Heart left ventricle (tissue), 16 donors: ENCODE measurements around the gene ASXL1. TPM values are rescaled to one million over a fixed set of nuclear protein-coding genes. Genes with fewer than 3 reads are reported as not detected.

Source experiments
- ATAC-seq, 4 donors: fragments of 200-7000 bp; cut with Tn5 transposase; one replicate each; pipeline ENCODE4 v1.9.1; 2020 to 2022; ENCODE audit warnings: moderate library complexity in 4 of 4, mild to moderate bottlenecking in 3 of 4, moderate number of reproducible peaks in 1 of 4
- DNase-seq, 5 donors: peaks; one replicate each; pipeline ENCODE4 v3.0.0-alpha.2; 2020
- H3K27ac ChIP-seq, 12 donors: fragments of 200-600 bp; sonication (generic) in 4 of 12; one replicate each; pipeline versions ENCODE4 v1.5.0 to v1.8.0; 2016 to 2022; ENCODE audit warnings: mild to moderate bottlenecking in 2 of 12
- H3K27me3 ChIP-seq, 9 donors: fragments of 200-600 bp; sonication (generic) in 2 of 9; one replicate each; pipeline versions ENCODE4 v1.5.1 to v1.8.0; 2016 to 2022; ENCODE audit warnings: mild to moderate bottlenecking in 3 of 9
- H3K36me3 ChIP-seq, 9 donors: fragments of 200-600 bp; sonication (generic) in 2 of 9; one replicate each; pipeline versions ENCODE4 v1.5.0 to v1.8.0; 2018 to 2022; ENCODE audit warnings: mild to moderate bottlenecking in 2 of 9
- H3K4me1 ChIP-seq, 12 donors: fragments of 200-600 bp; sonication (generic) in 4 of 12; one replicate each; pipeline versions ENCODE4 v1.5.0 to v1.8.0; 2016 to 2022; ENCODE audit warnings: mild to moderate bottlenecking in 3 of 12
- H3K4me3 ChIP-seq, 12 donors: fragments of 200-600 bp; sonication (generic) in 4 of 12; one replicate each; pipeline versions ENCODE4 v1.5.0 to v1.8.0; 2017 to 2022; ENCODE audit warnings: mild to moderate bottlenecking in 9 of 12, moderate library complexity in 4 of 12
- H3K9me3 ChIP-seq, 12 donors: fragments of 200-600 bp; sonication (generic) in 4 of 12; one replicate each; pipeline versions ENCODE4 v1.5.0 to v1.8.0; 2016 to 2022; ENCODE audit warnings: mild to moderate bottlenecking in 1 of 12
- CTCF ChIP-seq, 12 donors: fragments of 200-600 bp; sonication (generic) in 4 of 12; IDR thresholded peaks; one replicate each; pipeline versions ENCODE4 v1.5.0 to v1.8.0; 2018 to 2022; ENCODE audit warnings: antibody characterized with exemption in 12 of 12, mild to moderate bottlenecking in 5 of 12
- POLR2A ChIP-seq, 2 donors: fragments of 450-650 bp; IDR thresholded peaks; one replicate each; pipeline ENCODE4 v1.6.1; 2017; ENCODE audit warnings: antibody characterized with exemption in 2 of 2, mild to moderate bottlenecking in 2 of 2, moderate library complexity in 2 of 2
- whole genome bisulfite sequencing, 4 donors: extraction: QIAGEN DNeasy Blood & Tissue Kit in 2 of 4; methylation state at CpG; one replicate each; pipeline versions ENCODE4 v1.1.5 to v1.1.7; 2013 to 2018; 5-methylcytosine and 5-hydroxymethylcytosine counted together
- intact Hi-C, 10 donors: fragments of 100-400 bp; cut with DNase I; formaldehyde crosslinking; loops; one replicate each; pipeline versions ENCODE4 v1.11.1 to v1.14.2; 2022
- polyA plus RNA-seq, 2 donors: library from polyadenylated mRNA; stranded (reverse); fragments of 200-250 nt; gene quantifications; one replicate each; pipeline ENCODE4 v1.2.3, GENCODE V29; 2013
- total RNA-seq, 9 donors: library from RNA; depleted of rRNA in 2 of 9; stranded (reverse); fragments of >200 nt in 2 of 9; fragmentation: NEBNext Ultra II Directional in 3 of 9; extraction: Animal tissue kit (Norgen Biotek cat#: 25700) in 3 of 9; gene quantifications; one replicate each; pipeline versions ENCODE4 v1.1.0 to v1.2.4, GENCODE V29; 2016 to 2023
- donor health status: ischemic (EF 13 %, LVEDD 7.1; RV severe dilation, severe dysfunction).
- donor health status: healthy with polysubstance abuse.
- donor health status: DM: no; HTN: yes; CAD: no.
- donor health status: DM: no; HTN: no; CAD: no.
- donor health status: ischemic (EF 25% LVEDD 6.9; RV normal size, moderate dysfunction).
- donor health status: ischemic (EF 25% LVEDD 5.7; RV mildly dilated, moderate dysfunction).
- donor health status: healthy.
- donor health status: DM: yes; HTN: yes; CAD: no.
- donor health status: ischemic (EF 35%, LVEDD 5.7; RV mildly dilated, moderate dysfunction).
- donor health status: nonischemic (EF 11% LVEDD 7.7; RV severe dilation, severe dysfunction).
- donor health status: DM: yes; HTN: yes; CAD: no.
- donor health status: PGD.
- donor health status: ischemic (EF 29% LVEDD 5.4; RV normal size, mild dysfunction).
- donor health status: nonischemic (EF 23%, LVEDD 6.1; RV moderate dilation, normal function).

ASXL1 gene
- total and polyA plus RNA-seq, 11 donors, result 15.1 to 50.1 (median 26.5) TPM

GRCh38 chr20:32452776-32453466 lies 94.8 kb downstream of the ASXL1 start:
- ATAC-seq (no peak), DNase-seq (peak in 2 of 5 donors; percentile 24 to 45)
- H3K4me1 ChIP-seq, result peaks cover 0 to 56% (median 39%) of the 10 kb centered on the region in 12 donors
- no peak overlapping the region for H3K27ac ChIP-seq
- peaks cover 0 to 51% (median 25%) of the 10 kb centered on the region in 9 donors for H3K36me3 ChIP-seq
- H3K4me3 ChIP-seq, result no peak overlapping the region
- H3K9me3 ChIP-seq, result no peaks in the 10 kb centered on the region
- intact Hi-C loops, result loop anchor here in 4 of 10 donors (10.0 kb wide), 2 partner anchors 118 to 618 kb away; no protein-coding TSS in a partner anchor
- TF ChIP-seq CTCF (IDR thresholded peaks at IDR 0.05) (no peak), POLR2A (IDR thresholded peaks at IDR 0.05) (no peak)
- no peaks in the 10 kb centered on the region for H3K27me3 ChIP-seq
- WGBS, 4 donors, result 93 to 96% (median 94%) methylated on average over 14 to 24 of the region's 24 CpGs

- TF ChIP-seq CTCF (IDR thresholded peaks at IDR 0.05) (no peak), POLR2A (IDR thresholded peaks at IDR 0.05) (no peak)
- intact Hi-C loops, result loop anchor here in 4 of 10 donors (10.0 kb wide), 2 partner anchors 119 to 619 kb away; no protein-coding TSS in a partner anchor
- no peak for ATAC-seq
- H3K9me3 ChIP-seq, result no peaks in the 10 kb centered on the region
- 87 to 92% (median 90%) methylated on average over 20 to 28 of the region's 28 CpGs for WGBS, 4 donors
- DNase-seq, result peak in 1 of 5 donors; percentile 48
- no peak overlapping the region for H3K27ac ChIP-seq
- H3K36me3 ChIP-seq, result peaks cover 0 to 50% (median 25%) of the 10 kb centered on the region in 9 donors
- no peak overlapping the region for H3K4me3 ChIP-seq
- H3K4me1 ChIP-seq, result peaks cover 0 to 55% (median 38%) of the 10 kb centered on the region in 12 donors
- H3K27me3 ChIP-seq, result no peaks in the 10 kb centered on the region
Observed at GRCh38 chr20:32453467-32454163, 95.5 kb downstream of the ASXL1 start.

GRCh38 chr20:32454164-32455145 lies 96.3 kb downstream of the ASXL1 start:
- TF ChIP-seq POLR2A (IDR thresholded peaks at IDR 0.05) (no peak), CTCF (IDR thresholded peaks at IDR 0.05) (no peak)
- Histone ChIP-seq H3K4me1 (peaks cover 0 to 46% (median 30%) of the 10 kb centered on the region in 12 donors), H3K36me3 (peaks cover 0 to 48% (median 25%) of the 10 kb centered on the region in 9 donors), H3K27ac (no peak overlapping the region), H3K4me3 (no peak overlapping the region), H3K27me3 (no peaks in the 10 kb centered on the region), H3K9me3 (no peaks in the 10 kb centered on the region)
- intact Hi-C loops, result loop anchor here in 4 of 10 donors (5.0 to 10.0 kb wide), 3 partner anchors 117 to 620 kb away; no protein-coding TSS in a partner anchor
- ATAC-seq (no peak), DNase-seq (peak in 2 of 5 donors; percentile 18 to 35)
- WGBS, 4 donors, result 88 to 90% (median 89%) methylated on average over 23 to 31 of the region's 31 CpGs
